ENCODE measurements around the gene PIK3CA.

PIK3CA gene

DNA sequence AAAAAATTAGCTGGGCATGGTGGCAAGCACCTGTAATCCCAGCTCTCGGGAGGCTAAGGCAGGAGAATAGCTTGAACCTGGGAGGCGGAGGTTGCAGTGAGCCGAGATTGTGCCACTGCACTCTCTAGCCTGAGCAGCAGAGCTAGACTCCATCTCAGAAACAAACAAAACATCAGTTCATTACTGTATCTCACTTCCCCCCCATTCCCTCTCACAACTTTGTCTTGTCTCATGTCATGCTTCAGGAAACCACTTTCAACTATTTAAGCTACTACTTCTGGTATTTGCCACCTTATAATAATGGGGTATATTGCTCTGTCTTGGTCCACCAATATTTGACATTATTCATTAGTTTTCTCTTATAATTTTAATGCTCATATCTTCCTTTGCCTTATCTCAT lies 26.2 kb downstream of the PIK3CA start:
- Mint-ChIP-seq H3K27ac (no peak overlapping the region), H3K4me3 (no peak overlapping the region), H3K27me3 (ENCODE audit: low read depth) (peaks cover 4% of the 10 kb centered on the region), H3K4me1 (ENCODE audit: low read depth) (peaks cover 13% of the 10 kb centered on the region), H3K9me3 (peaks cover 7% of the 10 kb centered on the region), H3K36me3 (ENCODE audit: low read depth) (peaks cover 2% of the 10 kb centered on the region)

DNA sequence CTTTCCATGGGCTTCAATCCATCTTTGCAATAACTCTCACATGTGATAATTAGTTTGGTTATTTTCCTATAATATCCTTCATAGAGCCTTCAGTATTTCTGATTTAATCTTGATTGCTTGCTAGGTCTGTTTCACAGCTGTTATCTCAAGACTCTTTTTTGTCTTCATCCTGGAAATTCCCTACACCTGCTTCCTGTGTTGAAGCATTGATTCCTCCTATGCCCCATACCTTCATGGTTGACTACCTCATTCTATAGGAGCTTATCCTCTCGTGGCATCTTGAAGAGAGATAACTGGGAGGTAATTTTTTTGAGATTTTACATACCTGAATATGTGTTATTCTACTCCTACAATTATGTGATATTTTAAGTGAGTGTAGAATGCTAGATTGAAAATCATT lies 26.7 kb downstream of the PIK3CA start:
- Mint-ChIP-seq H3K9me3 (peaks cover 7% of the 10 kb centered on the region), H3K27me3 (ENCODE audit: low read depth) (peaks cover 4% of the 10 kb centered on the region), H3K4me1 (ENCODE audit: low read depth) (peaks cover 13% of the 10 kb centered on the region), H3K27ac (no peak overlapping the region), H3K36me3 (ENCODE audit: low read depth) (peaks cover 1% of the 10 kb centered on the region), H3K4me3 (no peak overlapping the region)

DNA sequence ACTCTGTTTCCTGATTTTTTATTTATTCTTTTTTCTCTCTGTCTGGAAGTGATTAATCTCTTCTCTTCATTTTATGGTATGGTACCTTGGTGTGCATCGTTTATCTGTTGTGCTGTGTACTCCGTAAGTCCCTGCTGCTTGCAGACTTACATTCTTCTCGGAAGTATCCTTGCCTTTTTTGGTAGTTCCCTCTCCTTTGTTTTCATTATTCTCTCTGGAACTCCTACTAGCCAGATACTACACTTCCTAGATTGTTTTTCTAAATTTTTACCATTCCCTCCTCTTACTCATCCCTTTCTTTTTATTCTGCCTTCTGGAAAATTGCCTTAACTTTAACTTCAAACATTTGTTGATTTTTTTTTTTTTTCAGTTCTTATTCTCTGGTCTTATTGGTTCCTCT lies 27.2 kb downstream of the PIK3CA start:
- H3K27me3 Mint-ChIP-seq (ENCODE audit: low read depth), result peaks cover 4% of the 10 kb centered on the region
- H3K4me1 Mint-ChIP-seq (ENCODE audit: low read depth), result peaks cover 13% of the 10 kb centered on the region
- H3K36me3 Mint-ChIP-seq (ENCODE audit: low read depth), result no peaks in the 10 kb centered on the region
- H3K27ac Mint-ChIP-seq, result no peak overlapping the region
- H3K9me3 Mint-ChIP-seq, result peaks cover 7% of the 10 kb centered on the region
- no peak overlapping the region for H3K4me3 Mint-ChIP-seq

DNA sequence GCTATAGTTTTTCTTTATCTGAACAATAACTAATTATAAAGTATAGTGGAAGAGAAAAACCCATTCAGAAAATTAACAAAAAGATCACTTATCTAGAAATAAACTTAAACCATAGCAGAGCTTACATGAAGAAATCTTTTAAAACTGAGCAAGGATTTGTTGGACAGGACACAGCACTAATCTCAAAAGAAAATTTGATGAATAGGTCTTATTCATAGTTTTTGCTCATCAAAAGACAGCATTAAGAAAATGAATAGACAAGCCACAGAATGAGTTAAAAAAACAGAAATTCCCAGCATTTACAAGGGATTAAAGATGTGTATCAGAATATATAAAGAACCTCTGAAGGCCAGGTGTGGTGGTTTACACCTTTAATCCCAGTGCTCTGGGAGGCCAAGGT lies 29.5 kb downstream of the PIK3CA start:
- Mint-ChIP-seq H3K27ac (no peak overlapping the region), H3K36me3 (ENCODE audit: low read depth) (no peaks in the 10 kb centered on the region), H3K27me3 (ENCODE audit: low read depth) (no peaks in the 10 kb centered on the region), H3K4me1 (ENCODE audit: low read depth) (peaks cover 21% of the 10 kb centered on the region), H3K4me3 (no peak overlapping the region), H3K9me3 (no peaks in the 10 kb centered on the region)

DNA sequence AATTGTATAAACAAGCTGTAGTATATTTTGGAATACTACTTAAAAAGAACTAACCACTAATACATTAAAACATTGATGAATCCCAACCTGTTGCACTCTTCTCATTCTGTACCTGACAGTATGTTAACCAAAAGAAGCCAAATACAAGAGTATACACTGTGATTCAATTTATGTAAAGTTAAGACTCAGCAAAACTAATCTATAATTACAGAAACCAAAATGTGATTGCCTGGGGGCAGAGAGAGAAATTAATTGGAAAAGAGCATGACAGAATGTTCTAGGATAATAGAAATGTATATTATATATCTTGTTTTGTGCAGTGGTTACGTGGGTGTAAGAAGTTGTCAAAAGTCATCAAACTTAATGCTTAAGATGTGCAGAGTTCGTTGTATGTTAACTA lies 31.1 kb downstream of the PIK3CA start:
- H3K4me1 Mint-ChIP-seq (ENCODE audit: low read depth), result peaks cover 25% of the 10 kb centered on the region
- no peak overlapping the region for H3K4me3 Mint-ChIP-seq

DNA sequence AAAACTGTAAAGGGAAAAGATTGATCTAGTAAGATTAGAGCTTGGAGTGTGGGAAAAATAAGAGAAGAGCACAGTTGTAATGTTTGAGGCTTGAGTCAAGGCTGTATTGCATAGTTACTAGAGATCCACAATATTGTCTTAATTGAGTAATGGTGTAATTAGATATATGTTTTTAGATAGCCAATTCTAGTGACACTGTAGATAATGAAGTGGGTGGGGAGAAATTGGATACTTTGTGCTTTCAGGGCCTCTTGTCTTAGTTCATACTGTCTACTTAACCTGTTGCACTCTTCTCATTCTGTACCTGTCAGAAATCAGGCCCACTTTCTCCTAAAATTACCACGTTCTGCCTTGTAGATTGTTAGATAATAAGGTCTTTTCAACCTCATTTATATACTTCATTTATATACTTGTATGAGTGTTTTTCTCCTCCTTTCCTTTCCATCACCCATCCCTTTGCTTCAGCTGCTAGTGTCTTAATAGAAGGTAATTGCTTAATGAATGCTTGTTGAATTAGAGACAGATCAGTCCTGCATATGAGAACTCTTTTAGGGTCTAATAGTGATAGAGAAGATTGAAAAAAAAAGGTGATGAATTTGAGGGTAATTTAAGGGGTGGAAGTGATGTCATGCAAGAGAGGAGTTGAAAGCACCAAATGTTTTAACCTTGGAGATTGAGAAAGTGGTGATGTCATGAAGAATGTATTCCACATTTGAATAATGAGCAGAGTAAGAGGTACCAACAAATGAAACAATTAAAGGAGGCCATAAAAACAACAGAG lies 32.0 kb downstream of the PIK3CA start:
- no peak overlapping the region for H3K4me3 Mint-ChIP-seq
- H3K27ac Mint-ChIP-seq, result no peak overlapping the region
- H3K27me3 Mint-ChIP-seq (ENCODE audit: low read depth), result no peaks in the 10 kb centered on the region
- H3K9me3 Mint-ChIP-seq, result no peaks in the 10 kb centered on the region
- no peaks in the 10 kb centered on the region for H3K36me3 Mint-ChIP-seq (ENCODE audit: low read depth)
- H3K4me1 Mint-ChIP-seq (ENCODE audit: low read depth), result peaks cover 19% of the 10 kb centered on the region

More for the DNA sequence above, 31.1 kb downstream of the PIK3CA start:
- Mint-ChIP-seq H3K36me3 (ENCODE audit: low read depth) (no peaks in the 10 kb centered on the region), H3K27ac (no peak overlapping the region), H3K27me3 (ENCODE audit: low read depth) (no peaks in the 10 kb centered on the region), H3K9me3 (no peaks in the 10 kb centered on the region)

GRCh38 chr3:179181021-179181472 lies 32.9 kb downstream of the PIK3CA start:
- no peaks in the 10 kb centered on the region for H3K27me3 Mint-ChIP-seq (ENCODE audit: low read depth)
- no peak overlapping the region for H3K4me3 Mint-ChIP-seq
- no peaks in the 10 kb centered on the region for H3K9me3 Mint-ChIP-seq
- no peak overlapping the region for H3K27ac Mint-ChIP-seq
- no peaks in the 10 kb centered on the region for H3K36me3 Mint-ChIP-seq (ENCODE audit: low read depth)
- peaks cover 13% of the 10 kb centered on the region for H3K4me1 Mint-ChIP-seq (ENCODE audit: low read depth)

GRCh38 chr3:179181993-179182551 lies 33.9 kb downstream of the PIK3CA start:
- H3K27me3 Mint-ChIP-seq (ENCODE audit: low read depth), result no peaks in the 10 kb centered on the region
- H3K9me3 Mint-ChIP-seq, result no peaks in the 10 kb centered on the region
- H3K27ac Mint-ChIP-seq, result no peak overlapping the region
- H3K4me3 Mint-ChIP-seq, result no peak overlapping the region
- peaks cover 13% of the 10 kb centered on the region for H3K4me1 Mint-ChIP-seq (ENCODE audit: low read depth)
- no peaks in the 10 kb centered on the region for H3K36me3 Mint-ChIP-seq (ENCODE audit: low read depth)

GRCh38 chr3:179182902-179183301 lies 34.7 kb downstream of the PIK3CA start:
- Mint-ChIP-seq H3K27ac (no peak overlapping the region), H3K27me3 (ENCODE audit: low read depth) (no peaks in the 10 kb centered on the region), H3K36me3 (ENCODE audit: low read depth) (no peaks in the 10 kb centered on the region), H3K9me3 (no peaks in the 10 kb centered on the region), H3K4me3 (no peak overlapping the region), H3K4me1 (ENCODE audit: low read depth) (peaks cover 13% of the 10 kb centered on the region)

DNA sequence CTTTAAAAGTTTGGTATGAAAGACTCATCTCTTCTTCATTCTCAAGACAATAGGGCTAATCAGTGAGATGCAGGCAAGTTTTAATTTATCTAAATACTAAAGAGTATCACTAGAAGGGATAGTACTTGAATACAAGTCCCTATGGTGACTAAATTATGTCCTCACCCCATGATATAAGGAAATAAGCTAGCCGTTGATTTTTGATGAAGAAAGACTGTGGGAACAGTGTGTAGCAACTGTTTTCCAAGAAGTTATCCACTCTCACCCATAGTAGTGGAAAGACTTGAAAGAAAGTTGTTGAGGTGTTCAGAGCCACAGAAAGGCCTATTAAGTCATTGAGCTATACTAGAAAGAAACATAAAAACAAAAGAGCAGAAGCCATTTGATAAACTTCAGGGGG lies 36.7 kb downstream of the PIK3CA start:
- H3K4me1 Mint-ChIP-seq (ENCODE audit: low read depth), result peaks cover 13% of the 10 kb centered on the region

GRCh38 chr3:179186426-179186825 lies 38.3 kb downstream of the PIK3CA start:
- Mint-ChIP-seq H3K36me3 (ENCODE audit: low read depth) (no peaks in the 10 kb centered on the region), H3K4me3 (no peak overlapping the region), H3K4me1 (ENCODE audit: low read depth) (peaks cover 12% of the 10 kb centered on the region), H3K27ac (no peak overlapping the region), H3K9me3 (no peaks in the 10 kb centered on the region), H3K27me3 (ENCODE audit: low read depth) (no peaks in the 10 kb centered on the region)

More for the DNA sequence above, 36.7 kb downstream of the PIK3CA start:
- H3K27me3 Mint-ChIP-seq (ENCODE audit: low read depth), result no peaks in the 10 kb centered on the region
- no peak overlapping the region for H3K27ac Mint-ChIP-seq
- H3K36me3 Mint-ChIP-seq (ENCODE audit: low read depth), result no peaks in the 10 kb centered on the region
- H3K9me3 Mint-ChIP-seq, result no peaks in the 10 kb centered on the region
- H3K4me3 Mint-ChIP-seq, result no peak overlapping the region

- H3K27ac Mint-ChIP-seq, result no peak overlapping the region
- no peak overlapping the region for H3K4me3 Mint-ChIP-seq
- no peaks in the 10 kb centered on the region for H3K27me3 Mint-ChIP-seq (ENCODE audit: low read depth)
- H3K36me3 Mint-ChIP-seq (ENCODE audit: low read depth), result no peaks in the 10 kb centered on the region
- peaks cover 2% of the 10 kb centered on the region for H3K4me1 Mint-ChIP-seq (ENCODE audit: low read depth)
- H3K9me3 Mint-ChIP-seq, result no peaks in the 10 kb centered on the region
These were observed 41.6 kb downstream of the PIK3CA start for GRCh38 chr3:179189759-179190158.

DNA sequence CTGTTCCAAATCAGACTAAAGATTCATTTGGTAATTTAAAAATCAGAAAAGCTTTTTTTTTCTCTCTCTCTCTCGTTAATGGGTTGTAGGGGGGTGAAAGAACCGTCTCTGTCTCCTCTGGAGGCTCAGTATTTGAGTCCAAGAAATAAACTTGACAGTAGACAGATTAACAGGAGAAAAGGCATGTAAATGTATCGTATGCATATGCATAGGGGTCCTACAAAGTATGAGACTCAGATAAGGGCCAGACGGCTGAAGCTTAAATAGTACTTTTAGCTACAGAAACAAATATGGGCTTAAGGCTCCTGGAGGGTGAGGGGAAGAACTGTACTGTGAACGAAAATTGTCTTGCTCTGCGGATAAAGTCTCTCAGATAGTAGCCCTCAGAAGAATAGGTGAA lies 42.4 kb downstream of the PIK3CA start:
- Mint-ChIP-seq H3K4me1 (ENCODE audit: low read depth) (peaks cover 5% of the 10 kb centered on the region), H3K27ac (no peak overlapping the region), H3K4me3 (no peak overlapping the region), H3K27me3 (ENCODE audit: low read depth) (no peaks in the 10 kb centered on the region), H3K9me3 (no peaks in the 10 kb centered on the region), H3K36me3 (ENCODE audit: low read depth) (no peaks in the 10 kb centered on the region)

GRCh38 chr3:179192542-179192941 lies 44.4 kb downstream of the PIK3CA start:
- peaks cover 16% of the 10 kb centered on the region for H3K4me1 Mint-ChIP-seq (ENCODE audit: low read depth)
- H3K9me3 Mint-ChIP-seq, result no peaks in the 10 kb centered on the region
- H3K36me3 Mint-ChIP-seq (ENCODE audit: low read depth), result no peaks in the 10 kb centered on the region
- H3K27ac Mint-ChIP-seq, result no peak overlapping the region
- no peaks in the 10 kb centered on the region for H3K27me3 Mint-ChIP-seq (ENCODE audit: low read depth)
- H3K4me3 Mint-ChIP-seq, result no peak overlapping the region

- Mint-ChIP-seq H3K36me3 (ENCODE audit: low read depth) (peaks cover 4% of the 10 kb centered on the region), H3K4me1 (ENCODE audit: low read depth) (peaks cover 16% of the 10 kb centered on the region), H3K27ac (no peak overlapping the region), H3K27me3 (ENCODE audit: low read depth) (no peaks in the 10 kb centered on the region), H3K9me3 (no peaks in the 10 kb centered on the region), H3K4me3 (no peak overlapping the region)
These were observed 46.8 kb downstream of the PIK3CA start for GRCh38 chr3:179194931-179195330.
